Karpas-422 (cell line): Measurements from ENCODE around the gene ZNF473. TPM values are rescaled to one million over a fixed set of nuclear protein-coding genes. Genes with fewer than 3 reads are reported as not detected.
A peak's percentile ranks its signal among the peaks of the same experiment; 100 is the strongest.

Experiments
- DNase-seq: peaks from one replicate; pipeline ENCODE4 v3.0.0-alpha.2; 2015
- H2AFZ ChIP-seq: fragments of 200-600 bp; sonication (generic); 2 replicates; pipeline ENCODE4 v1.6.1; 2014; ENCODE audit warnings: antibody characterized with exemption, low read length, mixed read lengths
- H3K27ac ChIP-seq: fragments of 200-600 bp; sonication (generic); 2 replicates; pipeline ENCODE4 v1.5.1; 2014; ENCODE audit warnings: mild to moderate bottlenecking, low read length, moderate library complexity
- H3K27me3 ChIP-seq: fragments of 200-600 bp; sonication (generic); 2 replicates; pipeline ENCODE4 v1.6.1; 2014; ENCODE audit warnings: low read length, mixed read lengths
- H3K36me3 ChIP-seq: fragments of 200-600 bp; sonication (generic); 2 replicates; pipeline ENCODE4 v1.6.1; 2014; ENCODE audit warnings: low read length, mixed read lengths; ENCODE audit not compliant: insufficient read depth
- H3K4me1 ChIP-seq: fragments of 200-600 bp; sonication (generic); 2 replicates; pipeline ENCODE4 v1.6.1; 2014; ENCODE audit warnings: mild to moderate bottlenecking, low read length, mixed read lengths
- H3K4me2 ChIP-seq: fragments of 200-600 bp; sonication (generic); 2 replicates; pipeline ENCODE4 v1.6.1; 2014; ENCODE audit warnings: low read length, low read depth, mild to moderate bottlenecking; ENCODE audit not compliant: poor library complexity, severe bottlenecking
- H3K4me3 ChIP-seq: fragments of 200-600 bp; sonication (generic); 2 replicates; pipeline ENCODE4 v1.5.1; 2014; ENCODE audit warnings: mild to moderate bottlenecking, antibody characterized with exemption, low read length, mixed read lengths
- H3K79me2 ChIP-seq: fragments of 200-600 bp; sonication (generic); 2 replicates; pipeline ENCODE4 v1.6.1; 2014; ENCODE audit warnings: mild to moderate bottlenecking, low read length, mixed read lengths
- H3K9ac ChIP-seq: fragments of 200-600 bp; sonication (generic); 2 replicates; pipeline ENCODE4 v1.6.0; 2014; ENCODE audit warnings: low read length
- H3K9me2 ChIP-seq: fragments of 200-600 bp; sonication (generic), shearing (Covaris generic); replicated peaks from 2 replicates; pipeline ENCODE4 v1.6.0; 2014; ENCODE audit warnings: mild to moderate bottlenecking, low read length, moderate library complexity; ENCODE audit not compliant: insufficient read depth
- H3K9me3 ChIP-seq: fragments of 300-700, 200-600 bp; sonication (generic); 2 replicates; pipeline ENCODE4 v1.6.1; 2014; ENCODE audit warnings: low read length, mixed read lengths
- H4K20me1 ChIP-seq: fragments of 200-600 bp; sonication (generic); 2 replicates; pipeline ENCODE4 v1.6.1; 2014; ENCODE audit warnings: mild to moderate bottlenecking, antibody characterized with exemption, low read length, low read depth; ENCODE audit not compliant: insufficient read depth
- total RNA-seq: library from RNA; depleted of rRNA; stranded (reverse); fragments of >200 nt; shearing (Covaris generic); gene quantifications from 2 replicates; pipeline ENCODE4 v1.2.3, GENCODE V29; 2014; ENCODE audit warnings: low replicate concordance

The ZNF473 gene
- total RNA-seq, 1 experiment from 2014 or later = 24.1 TPM

DNA sequence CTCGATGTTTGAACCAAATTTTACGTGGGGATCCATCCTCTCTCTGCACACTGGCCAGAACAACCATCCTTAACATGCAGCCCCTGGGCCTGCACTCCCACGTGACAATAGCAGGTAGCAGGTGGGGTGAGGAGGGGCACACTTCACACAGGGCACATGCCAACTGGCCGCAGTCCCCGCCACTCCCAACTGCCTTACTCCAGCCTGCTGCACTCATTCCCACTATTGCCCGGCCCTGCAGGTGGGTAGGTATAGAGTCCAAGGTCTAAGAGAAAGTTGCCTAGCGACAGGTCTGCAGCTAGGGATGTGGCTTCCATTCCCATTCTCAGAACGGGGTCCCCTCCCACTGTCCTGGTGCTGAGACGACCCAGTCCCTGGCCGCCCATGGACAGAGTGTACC is 18.6 kb upstream of the ZNF473 start:
- no peaks in the 10 kb centered on the region for H3K79me2 ChIP-seq
- no peaks in the 10 kb centered on the region for H3K4me1 ChIP-seq
- H3K9me3 ChIP-seq = no peaks in the 10 kb centered on the region
- no peak overlapping the region for H3K27ac ChIP-seq
- no peaks in the 10 kb centered on the region for H3K27me3 ChIP-seq
- H3K4me2 ChIP-seq = no peak overlapping the region
- H3K36me3 ChIP-seq = peaks cover 9% of the 10 kb centered on the region
- H4K20me1 ChIP-seq = no peaks in the 10 kb centered on the region; the same call in 1 of the 2 replicates
- H3K4me3 ChIP-seq = no peak overlapping the region
- H2AFZ ChIP-seq = no peak overlapping the region
- no peaks in the 10 kb centered on the region for H3K9me2 ChIP-seq
- no peak for DNase-seq
- no peak overlapping the region for H3K9ac ChIP-seq

DNA sequence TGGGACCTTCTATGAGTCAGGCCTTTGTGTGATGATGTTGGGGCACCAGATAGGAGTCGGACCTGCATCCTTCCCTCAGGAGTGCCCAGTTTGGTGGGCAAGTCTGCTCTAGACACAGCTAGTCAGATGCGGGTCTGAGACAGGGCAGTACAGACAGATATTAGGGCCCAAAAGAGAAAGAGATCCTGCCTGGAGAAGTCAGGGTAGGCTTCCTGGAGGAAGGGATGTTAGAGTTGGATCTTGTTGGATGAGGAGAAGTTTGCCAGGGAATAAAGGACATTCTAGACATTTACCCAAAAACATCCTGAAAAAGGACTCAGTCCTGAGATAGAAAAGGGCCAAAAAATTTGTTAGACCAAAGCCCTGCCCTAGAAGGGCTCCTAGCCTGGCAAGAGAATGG is 17.9 kb upstream of the ZNF473 start:
- DNase-seq = no peak
- Histone ChIP-seq H3K9ac (no peak overlapping the region), H4K20me1 (no peaks in the 10 kb centered on the region; the same call in 1 of the 2 replicates), H3K9me2 (no peaks in the 10 kb centered on the region), H3K27me3 (no peaks in the 10 kb centered on the region), H3K79me2 (no peaks in the 10 kb centered on the region), H3K9me3 (no peaks in the 10 kb centered on the region), H3K4me2 (no peak overlapping the region), H2AFZ (no peak overlapping the region), H3K36me3 (peaks cover 9% of the 10 kb centered on the region), H3K4me1 (no peaks in the 10 kb centered on the region), H3K4me3 (no peak overlapping the region), H3K27ac (no peak overlapping the region)

DNA sequence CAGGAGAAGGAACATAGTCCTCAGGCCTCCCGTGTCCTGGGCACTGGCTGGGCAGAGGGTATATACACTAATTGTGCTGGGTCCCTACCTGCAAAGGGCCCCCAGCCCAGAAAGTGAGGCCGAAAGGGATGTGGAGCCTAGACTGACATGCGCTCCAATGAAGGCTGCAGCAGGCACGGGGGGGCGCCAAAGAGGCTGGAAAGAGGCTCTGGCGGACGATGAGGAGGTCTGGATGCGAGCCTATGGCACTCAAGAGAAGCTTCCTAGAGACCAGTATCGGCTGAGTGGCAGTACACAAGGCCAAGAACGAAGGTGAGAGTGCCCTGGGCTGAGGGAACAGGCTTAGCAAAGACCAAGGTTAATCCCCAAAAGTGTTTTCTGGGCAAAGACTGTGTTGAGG is 17.3 kb upstream of the ZNF473 start:
- Histone ChIP-seq H3K9me2 (no peaks in the 10 kb centered on the region), H3K36me3 (peaks cover 9% of the 10 kb centered on the region), H3K4me3 (no peak overlapping the region), H4K20me1 (no peaks in the 10 kb centered on the region; the same call in 1 of the 2 replicates), H3K27me3 (no peaks in the 10 kb centered on the region), H3K27ac (no peak overlapping the region), H3K79me2 (no peaks in the 10 kb centered on the region), H2AFZ (no peak overlapping the region), H3K4me2 (no peak overlapping the region), H3K4me1 (no peaks in the 10 kb centered on the region), H3K9ac (no peak overlapping the region), H3K9me3 (no peaks in the 10 kb centered on the region)
- peak; percentile 84 for DNase-seq

DNA sequence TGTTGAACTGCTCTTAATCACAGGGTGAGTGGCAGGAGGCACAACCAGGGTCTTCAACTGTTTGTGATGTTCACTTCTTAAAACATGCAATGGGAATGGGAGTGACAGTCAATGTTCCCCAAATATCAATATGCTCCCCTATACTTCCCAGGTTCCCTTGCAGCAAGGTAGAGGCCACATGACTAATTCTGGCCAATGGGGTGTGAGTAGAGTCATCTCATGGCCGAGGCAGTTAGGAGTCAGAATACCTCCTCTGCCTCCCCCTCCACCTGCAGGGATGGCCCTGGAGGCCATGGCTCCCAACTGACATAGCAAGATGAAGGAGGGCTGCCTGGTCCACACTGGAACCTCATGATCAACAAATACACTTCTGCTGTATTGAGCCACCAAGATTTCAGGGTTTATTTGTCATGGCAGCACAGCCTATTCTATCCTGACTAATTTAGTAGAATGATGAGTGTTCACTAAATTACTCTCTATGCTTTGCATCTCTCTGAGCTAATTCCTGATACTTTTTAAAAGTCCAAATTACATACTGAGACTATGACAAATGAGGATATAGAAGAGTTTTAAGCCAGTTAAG is 9.5 kb upstream of the ZNF473 start:
- Histone ChIP-seq H3K36me3 (peaks cover 29% of the 10 kb centered on the region), H4K20me1 (no peaks in the 10 kb centered on the region), H3K9me2 (no peaks in the 10 kb centered on the region), H3K4me3 (no peak overlapping the region), H3K27ac (no peak overlapping the region), H3K79me2 (peaks cover 8% of the 10 kb centered on the region), H3K4me2 (no peak overlapping the region), H3K27me3 (no peaks in the 10 kb centered on the region), H3K4me1 (no peaks in the 10 kb centered on the region), H3K9ac (no peak overlapping the region), H2AFZ (no peak overlapping the region), H3K9me3 (peaks cover 3% of the 10 kb centered on the region; the same call in 1 of the 2 replicates)
- DNase-seq = no peak

DNA sequence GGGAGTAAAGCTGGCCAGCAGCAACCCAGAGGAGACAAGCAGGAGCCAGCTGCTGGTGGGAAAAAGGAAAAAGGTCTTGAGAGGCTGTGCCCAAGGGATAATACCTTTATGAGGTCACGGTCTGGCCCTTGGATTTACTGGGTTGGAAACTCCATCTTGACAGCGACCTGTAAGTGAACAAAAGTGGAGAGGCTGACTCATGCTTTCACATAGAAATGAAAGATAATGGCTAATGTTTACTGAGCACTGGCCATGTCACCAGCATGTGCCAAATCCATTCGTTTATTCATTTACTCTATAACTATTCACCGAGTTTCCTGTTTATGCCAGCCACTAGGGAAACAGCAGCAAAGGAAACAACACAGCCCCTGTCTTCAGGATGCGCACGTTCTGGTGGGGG is 5.3 kb upstream of the ZNF473 start:
- H3K4me1 ChIP-seq = peaks cover 14% of the 10 kb centered on the region
- no peak overlapping the region for H3K9ac ChIP-seq
- peaks cover 3% of the 10 kb centered on the region; the same call in 1 of the 2 replicates for H3K9me3 ChIP-seq
- H3K9me2 ChIP-seq = no peaks in the 10 kb centered on the region
- H4K20me1 ChIP-seq = no peaks in the 10 kb centered on the region
- H3K27ac ChIP-seq = no peak overlapping the region
- H3K79me2 ChIP-seq = peaks cover 45% of the 10 kb centered on the region
- peaks cover 27% of the 10 kb centered on the region for H3K36me3 ChIP-seq
- no peaks in the 10 kb centered on the region for H3K27me3 ChIP-seq
- H2AFZ ChIP-seq = no peak overlapping the region
- no peak for DNase-seq
- no peak overlapping the region for H3K4me3 ChIP-seq
- no peak overlapping the region for H3K4me2 ChIP-seq

DNA sequence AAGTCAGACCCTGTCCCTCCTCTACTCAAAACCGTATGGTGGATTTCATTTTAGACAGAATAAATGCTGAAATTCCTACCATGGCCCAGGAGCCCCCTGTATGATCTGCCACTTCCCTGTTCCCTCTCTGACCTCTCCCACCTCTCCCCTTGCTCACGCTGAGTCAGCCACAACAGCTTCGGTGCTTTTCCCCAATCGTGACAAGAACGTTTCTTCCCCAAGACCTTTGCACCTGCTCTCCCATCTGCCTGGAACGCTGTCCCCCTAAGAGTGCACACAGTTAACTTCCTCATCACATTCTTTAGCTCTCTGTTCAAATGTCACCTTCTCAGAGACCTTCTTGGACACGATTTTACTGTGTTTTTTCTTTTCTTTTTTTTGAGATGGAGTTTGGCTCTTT is 3.0 kb upstream of the ZNF473 start:
- Histone ChIP-seq H2AFZ (no peak overlapping the region), H3K4me1 (peaks cover 29% of the 10 kb centered on the region), H3K4me3 (no peak overlapping the region), H3K9ac (no peak overlapping the region), H3K4me2 (no peak overlapping the region), H3K27ac (no peak overlapping the region), H3K36me3 (peaks cover 13% of the 10 kb centered on the region), H3K27me3 (no peaks in the 10 kb centered on the region), H3K9me3 (no peaks in the 10 kb centered on the region), H4K20me1 (no peaks in the 10 kb centered on the region), H3K79me2 (peaks cover 65% of the 10 kb centered on the region), H3K9me2 (no peaks in the 10 kb centered on the region)
- no peak for DNase-seq

DNA sequence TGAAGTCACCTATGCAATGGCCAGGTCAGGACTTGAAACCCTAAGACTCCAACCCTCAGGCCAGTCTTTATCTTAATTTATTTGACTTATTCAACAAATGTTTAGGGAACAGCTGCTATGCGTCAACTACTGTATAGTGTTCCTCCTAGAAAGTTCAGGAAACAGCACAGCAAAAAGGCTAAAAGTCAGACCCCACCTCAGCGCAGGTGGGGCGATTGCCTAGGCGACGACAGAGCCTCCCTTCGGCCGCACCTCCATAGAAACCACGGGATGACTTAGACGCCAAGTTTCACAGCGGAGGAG is 1.1 kb upstream of the ZNF473 start:
- Histone ChIP-seq H2AFZ (peak overlapping the region; percentile 80), H4K20me1 (no peaks in the 10 kb centered on the region)

DNA sequence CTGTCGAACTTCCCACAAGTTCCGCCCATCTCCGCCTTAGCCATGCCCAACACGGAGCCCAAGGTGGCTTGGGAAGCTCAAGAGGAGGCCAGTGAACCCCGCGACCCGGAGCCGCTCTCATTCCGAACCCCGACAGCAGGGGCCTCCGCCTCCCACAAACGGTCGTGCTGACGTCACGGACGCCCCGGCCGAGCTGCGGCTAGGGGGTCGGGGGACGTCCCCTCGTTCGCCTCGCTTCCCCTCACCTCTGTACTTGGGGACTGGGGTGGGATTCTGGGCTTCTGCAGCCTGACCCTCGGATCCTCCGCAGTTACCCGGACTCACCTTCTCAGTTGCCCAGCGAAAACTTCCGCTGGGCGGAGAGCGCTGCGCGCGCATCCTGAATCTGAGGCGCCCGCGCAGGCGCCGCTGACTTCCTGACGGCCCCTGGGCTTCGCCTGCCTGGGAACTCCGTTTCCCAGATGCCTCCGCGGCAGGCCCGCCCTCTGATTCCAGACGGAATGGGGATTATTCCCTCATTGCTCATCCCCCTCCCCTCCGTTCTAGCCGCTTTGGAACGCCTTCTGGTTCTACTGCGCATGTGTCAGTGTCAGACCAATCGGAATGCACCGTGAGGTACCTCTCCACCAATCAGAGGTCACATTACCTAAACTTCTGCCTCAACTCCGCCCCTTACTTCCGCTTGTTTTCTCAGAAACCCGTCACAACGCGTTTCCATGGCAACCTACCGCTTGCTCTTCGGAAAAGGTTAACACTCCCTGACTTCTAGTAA is 597 bp upstream of the ZNF473 start, which contains the start of gene VRK3:
Gene VRK3 (minus strand): TSS at position 351 of the 772 bp plus-strand sequence. CDS start 9,210 bp downstream, outside the sequence.
- peaks cover 29% of the 10 kb centered on the region for H3K4me1 ChIP-seq
- H3K9ac ChIP-seq = peak within 1 kb of the TSS; percentile 82
- no peaks in the 10 kb centered on the region for H3K9me2 ChIP-seq
- H4K20me1 ChIP-seq = no peaks in the 10 kb centered on the region
- H3K4me3 ChIP-seq = peak within 1 kb of the TSS; percentile 86
- peak within 1 kb of the TSS; percentile 26; the same call in 1 of the 2 replicates for H3K27ac ChIP-seq
- H3K27me3 ChIP-seq = no peaks in the 10 kb centered on the region
- H3K36me3 ChIP-seq = peaks cover 16% of the 10 kb centered on the region
- H3K4me2 ChIP-seq = peak within 1 kb of the TSS; percentile 85
- DNase-seq = peak; percentile 100
- no peaks in the 10 kb centered on the region for H3K9me3 ChIP-seq
- peaks cover 86% of the 10 kb centered on the region for H3K79me2 ChIP-seq
- H2AFZ ChIP-seq = peak within 1 kb of the TSS; percentile 90

More for the DNA sequence above, 1.1 kb upstream of the ZNF473 start:
- Histone ChIP-seq H3K9me2 (no peaks in the 10 kb centered on the region), H3K9ac (peak overlapping the region; percentile 82), H3K27me3 (no peaks in the 10 kb centered on the region), H3K36me3 (peaks cover 15% of the 10 kb centered on the region), H3K79me2 (peaks cover 81% of the 10 kb centered on the region), H3K9me3 (no peaks in the 10 kb centered on the region), H3K4me1 (peaks cover 29% of the 10 kb centered on the region), H3K4me3 (peak overlapping the region; percentile 86), H3K4me2 (peak overlapping the region; percentile 85), H3K27ac (0 out of 2 replicates have a peak overlapping the region, but pooled peaks have one; percentile 26)
- no peak for DNase-seq
